Panc1 (cell line): ENCODE data around the gene CACNA1B.

Source experiments
- CTCF ChIP-seq: fragments of 450-650 bp; IDR thresholded peaks from 2 replicates; pipeline ENCODE4 v1.5.1; 2017; ENCODE audit warnings: mild to moderate bottlenecking
- POLR2AphosphoS5 ChIP-seq: IDR thresholded peaks from 2 replicates; pipeline ENCODE4 v1.6.1; 2012; ENCODE audit warnings: mild to moderate bottlenecking, low read depth, low read length, moderate library complexity
- SIN3A ChIP-seq: IDR thresholded peaks from 2 replicates; pipeline ENCODE4 v1.6.1; 2012; ENCODE audit warnings: low read depth, mild to moderate bottlenecking, low read length, moderate library complexity, borderline replicate concordance; ENCODE audit not compliant: insufficient read depth

GRCh38 chr9:138037140-138037539 is 159.6 kb downstream of the CACNA1B start:
- TF ChIP-seq POLR2AphosphoS5, result no peak
- TF ChIP-seq CTCF, result no peak
- no peak for TF ChIP-seq SIN3A
